ENCODE data around the gene TBXAS1. TPM values are rescaled to one million over a fixed set of nuclear protein-coding genes. Genes with fewer than 3 reads are reported as not detected.
"Not testable (repeated sequence)": the region's sequence is repeated elsewhere in the genome, so short reads cannot be mapped to it uniquely, and the experiment has no call there.

TBXAS1 gene
- total and polyA plus RNA-seq, 4 donors = 4.1 to 22.4 (median 12.2) TPM

DNA sequence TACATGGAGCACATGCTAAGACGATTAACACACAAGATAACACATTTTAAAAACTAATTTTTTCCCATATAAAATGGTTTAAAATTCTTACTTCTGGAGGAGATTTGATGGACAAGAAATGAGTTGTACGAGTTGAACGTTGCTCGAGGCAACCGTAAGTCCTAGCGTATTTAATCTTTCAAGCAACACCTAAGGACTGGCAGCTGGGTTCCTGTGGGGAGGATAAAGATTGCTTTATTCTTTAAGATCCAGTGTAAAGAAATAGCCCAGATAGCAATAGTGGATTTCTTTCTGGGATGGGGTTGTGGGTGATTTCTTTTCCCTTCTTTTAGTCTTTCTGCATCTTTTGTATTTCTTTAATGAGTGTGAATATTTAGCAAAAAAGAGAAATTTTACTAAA, 9.8 kb downstream of the TBXAS1 start:
- H3K9ac ChIP-seq (ENCODE audit: low read depth in 1 of 2, low read length in 2 of 2) = no peak overlapping the region
- no peak for DNase-seq (ENCODE audit: low spot score)
- TF ChIP-seq, protein P1, sequence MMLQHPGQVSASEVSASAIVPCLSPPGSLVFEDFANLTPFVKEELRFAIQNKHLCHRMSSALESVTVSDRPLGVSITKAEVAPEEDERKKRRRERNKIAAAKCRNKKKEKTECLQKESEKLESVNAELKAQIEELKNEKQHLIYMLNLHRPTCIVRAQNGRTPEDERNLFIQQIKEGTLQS (IDR thresholded peaks at IDR 0.05) = no peak
- TF ChIP-seq, protein P2, sequence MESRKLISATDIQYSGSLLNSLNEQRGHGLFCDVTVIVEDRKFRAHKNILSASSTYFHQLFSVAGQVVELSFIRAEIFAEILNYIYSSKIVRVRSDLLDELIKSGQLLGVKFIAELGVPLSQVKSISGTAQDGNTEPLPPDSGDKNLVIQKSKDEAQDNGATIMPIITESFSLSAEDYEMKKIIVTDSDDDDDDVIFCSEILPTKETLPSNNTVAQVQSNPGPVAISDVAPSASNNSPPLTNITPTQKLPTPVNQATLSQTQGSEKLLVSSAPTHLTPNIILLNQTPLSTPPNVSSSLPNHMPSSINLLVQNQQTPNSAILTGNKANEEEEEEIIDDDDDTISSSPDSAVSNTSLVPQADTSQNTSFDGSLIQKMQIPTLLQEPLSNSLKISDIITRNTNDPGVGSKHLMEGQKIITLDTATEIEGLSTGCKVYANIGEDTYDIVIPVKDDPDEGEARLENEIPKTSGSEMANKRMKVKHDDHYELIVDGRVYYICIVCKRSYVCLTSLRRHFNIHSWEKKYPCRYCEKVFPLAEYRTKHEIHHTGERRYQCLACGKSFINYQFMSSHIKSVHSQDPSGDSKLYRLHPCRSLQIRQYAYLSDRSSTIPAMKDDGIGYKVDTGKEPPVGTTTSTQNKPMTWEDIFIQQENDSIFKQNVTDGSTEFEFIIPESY (IDR thresholded peaks at IDR 0.05) = no peak
- TF ChIP-seq HNF4A (conservative IDR thresholded peaks at IDR 0.05) (no peak), EGR1 (IDR thresholded peaks at IDR 0.05; ENCODE audit: low read depth in 2 of 2) (no peak), FOXA2 (IDR thresholded peaks at IDR 0.05) (no peak), NR2F2 (IDR thresholded peaks at IDR 0.05) (no peak), SP1 (IDR thresholded peaks at IDR 0.05) (no peak), RXRA (IDR thresholded peaks at IDR 0.05) (no peak), HNF4G (IDR thresholded peaks at IDR 0.05) (no peak), YY1 (IDR thresholded peaks at IDR 0.05) (no peak), GABPA (IDR thresholded peaks at IDR 0.05 in 1 of 2, conservative IDR thresholded peaks at IDR 0.05 in 1 of 2) (no peak)
- TF ChIP-seq, protein P3, sequence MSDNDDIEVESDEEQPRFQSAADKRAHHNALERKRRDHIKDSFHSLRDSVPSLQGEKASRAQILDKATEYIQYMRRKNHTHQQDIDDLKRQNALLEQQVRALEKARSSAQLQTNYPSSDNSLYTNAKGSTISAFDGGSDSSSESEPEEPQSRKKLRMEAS (IDR thresholded peaks at IDR 0.05) = no peak
- H3K27ac ChIP-seq (ENCODE audit: low read depth in 1 of 2, low read length in 2 of 2) = no peak overlapping the region
- H3K4me1 ChIP-seq (ENCODE audit: control insufficient read depth in 4 of 4, insufficient read depth in 4 of 4, low read length in 3 of 4) = no peaks in the 10 kb centered on the region
- no peaks in the 10 kb centered on the region for H3K36me3 ChIP-seq (ENCODE audit: control insufficient read depth in 4 of 4, insufficient read depth in 3 of 4, low read depth in 1 of 4, low read length in 3 of 4)
- WGBS = 79% methylated on average over 6 of the region's 6 CpGs
- H3K27me3 ChIP-seq (ENCODE audit: control insufficient read depth in 4 of 4, insufficient read depth in 4 of 4, low read length in 3 of 4) = no peaks in the 10 kb centered on the region
- no peak overlapping the region for H3K4me3 ChIP-seq (ENCODE audit: low read depth in 1 of 3, low read length in 3 of 3)
- peaks cover 0 to 2% (median 0%) of the 10 kb centered on the region in 4 donors for H3K9me3 ChIP-seq (ENCODE audit: control insufficient read depth in 4 of 4, low read length in 3 of 4)

DNA sequence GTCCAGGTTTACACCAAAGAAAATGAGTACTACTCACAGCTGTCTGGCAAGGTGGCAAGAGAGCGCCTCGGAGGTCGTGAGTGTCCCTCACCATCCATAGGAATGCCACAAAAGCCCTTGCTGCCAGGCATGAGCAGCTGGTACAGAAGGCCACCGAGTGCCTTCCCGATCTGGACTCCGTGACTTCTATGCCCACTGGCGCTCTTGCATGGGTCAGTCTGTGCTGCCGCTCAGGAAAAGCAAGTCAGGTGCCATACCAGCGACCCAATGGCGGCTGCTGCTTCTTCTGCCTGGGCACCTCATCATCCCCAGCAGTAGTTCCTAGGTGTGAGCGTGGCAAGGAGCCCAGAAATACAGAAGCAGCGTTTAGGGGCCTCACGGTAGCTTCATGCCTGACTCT, 11.7 kb downstream of the TBXAS1 start:
- 94% methylated on average over 13 of the region's 13 CpGs for WGBS
- Histone ChIP-seq H3K4me3 (ENCODE audit: low read depth in 1 of 3, low read length in 3 of 3) (no peak overlapping the region), H3K27ac (ENCODE audit: low read depth in 1 of 2, low read length in 2 of 2) (no peak overlapping the region), H3K9ac (ENCODE audit: low read depth in 1 of 2, low read length in 2 of 2) (no peak overlapping the region), H3K4me1 (ENCODE audit: control insufficient read depth in 4 of 4, insufficient read depth in 4 of 4, low read length in 3 of 4) (no peaks in the 10 kb centered on the region), H3K36me3 (ENCODE audit: control insufficient read depth in 4 of 4, insufficient read depth in 3 of 4, low read depth in 1 of 4, low read length in 3 of 4) (no peaks in the 10 kb centered on the region), H3K27me3 (ENCODE audit: control insufficient read depth in 4 of 4, insufficient read depth in 4 of 4, low read length in 3 of 4) (no peaks in the 10 kb centered on the region), H3K9me3 (ENCODE audit: control insufficient read depth in 4 of 4, low read length in 3 of 4) (peaks cover 0 to 2% (median 0%) of the 10 kb centered on the region in 4 donors)
- TF ChIP-seq FOXA1 (IDR thresholded peaks at IDR 0.05) (no peak), FOXA2 (IDR thresholded peaks at IDR 0.05) (no peak), YY1 (IDR thresholded peaks at IDR 0.05) (no peak), HNF4A (conservative IDR thresholded peaks at IDR 0.05) (no peak), RXRA (IDR thresholded peaks at IDR 0.05) (no peak), HNF4G (IDR thresholded peaks at IDR 0.05) (no peak), NR2F2 (IDR thresholded peaks at IDR 0.05) (no peak), TAF1 (conservative IDR thresholded peaks at IDR 0.05) (no peak), GABPA (IDR thresholded peaks at IDR 0.05 in 1 of 2, conservative IDR thresholded peaks at IDR 0.05 in 1 of 2) (no peak), RAD21 (IDR thresholded peaks at IDR 0.05) (no peak)
- TF ChIP-seq, protein P3 (IDR thresholded peaks at IDR 0.05) = no peak
- DNase-seq (ENCODE audit: low spot score) = peak; percentile 2

DNA sequence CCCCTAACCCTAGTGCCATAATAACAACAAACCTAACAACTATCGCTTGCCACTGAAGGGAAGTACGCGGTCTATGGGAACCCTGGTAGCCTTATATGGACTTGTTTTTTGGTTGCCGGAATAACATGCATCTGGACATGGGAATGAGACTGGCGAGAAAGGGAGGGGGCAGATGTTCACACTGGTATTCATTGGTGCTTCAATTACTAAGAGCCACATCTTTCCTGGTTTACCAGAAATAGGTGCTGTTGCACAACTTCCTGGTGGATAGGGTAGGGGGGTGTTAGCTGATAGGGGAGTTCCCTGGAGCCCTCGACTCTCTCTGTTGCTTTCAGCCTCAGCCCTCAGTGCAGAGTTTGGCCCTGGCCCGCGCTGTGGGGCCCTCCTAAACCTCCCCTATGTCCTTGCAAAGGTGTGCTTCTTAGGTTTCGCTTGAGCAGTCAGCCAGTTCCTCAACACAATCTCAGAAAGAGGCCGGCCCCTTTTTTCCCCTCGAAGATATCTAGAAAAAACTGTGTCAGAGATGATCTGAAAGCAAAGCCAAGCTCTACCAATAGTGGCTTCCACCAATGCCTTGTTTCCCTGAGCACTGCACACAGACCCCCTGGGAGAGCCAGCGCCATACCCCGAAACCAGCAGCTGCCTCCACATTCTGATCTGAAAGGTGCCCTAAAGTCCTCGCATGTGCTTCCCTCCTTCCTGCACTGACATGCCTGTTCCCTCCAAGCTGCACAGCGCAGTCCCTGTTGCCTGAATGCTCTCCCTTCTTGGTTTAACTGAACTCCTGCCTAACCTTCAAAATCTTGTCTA, 13.5 kb downstream of the TBXAS1 start:
- Histone ChIP-seq H3K4me1 (ENCODE audit: control insufficient read depth in 4 of 4, insufficient read depth in 4 of 4, low read length in 3 of 4) (no peaks in the 10 kb centered on the region), H3K27ac (ENCODE audit: low read depth in 1 of 2, low read length in 2 of 2) (peak overlapping the region in 1 of 2 donors; percentile 4), H3K36me3 (ENCODE audit: control insufficient read depth in 4 of 4, insufficient read depth in 3 of 4, low read depth in 1 of 4, low read length in 3 of 4) (no peaks in the 10 kb centered on the region), H3K9me3 (ENCODE audit: control insufficient read depth in 4 of 4, low read length in 3 of 4) (no peaks in the 10 kb centered on the region), H3K9ac (ENCODE audit: low read depth in 1 of 2, low read length in 2 of 2) (no peak overlapping the region), H3K27me3 (ENCODE audit: control insufficient read depth in 4 of 4, insufficient read depth in 4 of 4, low read length in 3 of 4) (no peaks in the 10 kb centered on the region), H3K4me3 (ENCODE audit: low read depth in 1 of 3, low read length in 3 of 3) (no peak overlapping the region)
- DNase-seq (ENCODE audit: low spot score) = no peak
- WGBS = 82% methylated on average over 15 of the region's 15 CpGs
- no peak for TF ChIP-seq JUND (IDR thresholded peaks at IDR 0.05)
- peak; percentile 5 for TF ChIP-seq NR2F2 (IDR thresholded peaks at IDR 0.05)

DNA sequence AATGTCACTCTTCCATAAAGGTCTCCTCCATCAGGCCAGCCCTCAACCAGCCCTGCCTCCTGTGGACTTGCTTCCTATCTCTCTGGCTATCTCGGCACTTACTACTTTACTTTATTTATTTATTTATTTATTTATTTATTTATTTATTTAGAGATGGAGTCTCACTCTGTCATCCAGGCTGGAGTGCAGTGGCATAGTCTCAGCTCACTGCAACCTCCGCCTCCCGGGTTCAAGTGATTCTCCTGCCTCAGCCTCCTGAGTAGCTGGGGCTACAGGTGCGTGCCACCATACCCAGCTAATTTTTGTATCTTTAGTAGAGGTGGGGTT, 14.1 kb downstream of the TBXAS1 start:
- not testable (repeated sequence) for H3K9me3 ChIP-seq (ENCODE audit: control insufficient read depth in 4 of 4, low read length in 3 of 4); H3K36me3 ChIP-seq (ENCODE audit: control insufficient read depth in 4 of 4, insufficient read depth in 3 of 4, low read depth in 1 of 4, low read length in 3 of 4); DNase-seq (ENCODE audit: low spot score); H3K27me3 ChIP-seq (ENCODE audit: control insufficient read depth in 4 of 4, insufficient read depth in 4 of 4, low read length in 3 of 4); H3K27ac ChIP-seq (ENCODE audit: low read depth in 1 of 2, low read length in 2 of 2); H3K9ac ChIP-seq (ENCODE audit: low read depth in 1 of 2, low read length in 2 of 2); H3K4me1 ChIP-seq (ENCODE audit: control insufficient read depth in 4 of 4, insufficient read depth in 4 of 4, low read length in 3 of 4); H3K4me3 ChIP-seq (ENCODE audit: low read depth in 1 of 3, low read length in 3 of 3)
- 92% methylated on average over 4 of the region's 4 CpGs for WGBS

Measured in liver (tissue), 9 donors.